Measurements from ENCODE around the gene PTPRG.

Gene PTPRG

DNA sequence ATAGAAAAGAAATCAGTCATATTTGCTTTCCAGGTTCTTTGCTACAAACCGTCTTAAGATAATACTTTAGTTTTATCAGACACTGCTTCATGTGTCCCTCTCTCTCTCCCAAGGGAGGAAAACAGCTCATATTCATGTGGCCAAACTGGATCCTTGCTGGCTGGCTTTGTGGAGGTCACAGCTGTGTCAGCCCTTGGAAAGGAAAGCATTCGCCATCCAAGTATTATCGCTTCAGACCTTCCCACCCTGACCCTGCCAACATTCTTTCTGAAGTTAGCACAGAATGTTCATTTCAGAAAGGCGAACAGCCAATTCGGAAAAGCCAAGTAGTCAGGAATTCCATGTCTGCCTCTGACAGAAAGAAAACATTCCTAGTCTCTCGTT is 598.3 kb downstream of the PTPRG start:
- peak; percentile 38 for DNase-seq (ENCODE audit: low read depth)
- H3K4me3 ChIP-seq (ENCODE audit: low read depth, low read length): no peak overlapping the region
- in situ Hi-C loops (cut with HindIII; ENCODE audit: low sequenced_read_pairs): no loop called here
- TF ChIP-seq, protein P1, sequence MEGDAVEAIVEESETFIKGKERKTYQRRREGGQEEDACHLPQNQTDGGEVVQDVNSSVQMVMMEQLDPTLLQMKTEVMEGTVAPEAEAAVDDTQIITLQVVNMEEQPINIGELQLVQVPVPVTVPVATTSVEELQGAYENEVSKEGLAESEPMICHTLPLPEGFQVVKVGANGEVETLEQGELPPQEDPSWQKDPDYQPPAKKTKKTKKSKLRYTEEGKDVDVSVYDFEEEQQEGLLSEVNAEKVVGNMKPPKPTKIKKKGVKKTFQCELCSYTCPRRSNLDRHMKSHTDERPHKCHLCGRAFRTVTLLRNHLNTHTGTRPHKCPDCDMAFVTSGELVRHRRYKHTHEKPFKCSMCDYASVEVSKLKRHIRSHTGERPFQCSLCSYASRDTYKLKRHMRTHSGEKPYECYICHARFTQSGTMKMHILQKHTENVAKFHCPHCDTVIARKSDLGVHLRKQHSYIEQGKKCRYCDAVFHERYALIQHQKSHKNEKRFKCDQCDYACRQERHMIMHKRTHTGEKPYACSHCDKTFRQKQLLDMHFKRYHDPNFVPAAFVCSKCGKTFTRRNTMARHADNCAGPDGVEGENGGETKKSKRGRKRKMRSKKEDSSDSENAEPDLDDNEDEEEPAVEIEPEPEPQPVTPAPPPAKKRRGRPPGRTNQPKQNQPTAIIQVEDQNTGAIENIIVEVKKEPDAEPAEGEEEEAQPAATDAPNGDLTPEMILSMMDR (IDR thresholded peaks at IDR 0.05; ENCODE audit: low read depth, low read length, missing control alignments): no peak

GRCh38 chr3:62161371-62161770 is 600.0 kb downstream of the PTPRG start:
- in situ Hi-C loops (cut with HindIII; ENCODE audit: low sequenced_read_pairs): no loop called here
- H3K4me3 ChIP-seq (ENCODE audit: low read depth, low read length): no peak overlapping the region
- TF ChIP-seq, protein P1 (IDR thresholded peaks at IDR 0.05; ENCODE audit: low read depth, low read length, missing control alignments): no peak
- DNase-seq (ENCODE audit: low read depth): no peak

GRCh38 chr3:62164196-62164595 is 602.8 kb downstream of the PTPRG start:
- DNase-seq (ENCODE audit: low read depth): no peak
- in situ Hi-C loops (cut with HindIII; ENCODE audit: low sequenced_read_pairs): no loop called here
- TF ChIP-seq, protein P1 (IDR thresholded peaks at IDR 0.05; ENCODE audit: low read depth, low read length, missing control alignments): no peak

GRCh38 chr3:62164746-62165145 is 603.4 kb downstream of the PTPRG start:
- in situ Hi-C loops (cut with HindIII; ENCODE audit: low sequenced_read_pairs): no loop called here
- no peak for DNase-seq (ENCODE audit: low read depth)
- TF ChIP-seq, protein P1 (IDR thresholded peaks at IDR 0.05; ENCODE audit: low read depth, low read length, missing control alignments): no peak
- H3K4me3 ChIP-seq (ENCODE audit: low read depth, low read length): no peak overlapping the region

More at GRCh38 chr3:62164196-62164595, 602.8 kb downstream of the PTPRG start:
- H3K4me3 ChIP-seq (ENCODE audit: low read depth, low read length): no peak overlapping the region

GRCh38 chr3:62167566-62168262 is 606.3 kb downstream of the PTPRG start:
- no peak overlapping the region for H3K4me3 ChIP-seq (ENCODE audit: low read depth, low read length)
- no peak for DNase-seq (ENCODE audit: low read depth)
- TF ChIP-seq, protein P1 (IDR thresholded peaks at IDR 0.05; ENCODE audit: low read depth, low read length, missing control alignments): no peak
- in situ Hi-C loops (cut with HindIII; ENCODE audit: low sequenced_read_pairs): no loop called here

- no peak overlapping the region for H3K4me3 ChIP-seq (ENCODE audit: low read depth, low read length)
- DNase-seq (ENCODE audit: low read depth): no peak
- in situ Hi-C loops (cut with HindIII; ENCODE audit: low sequenced_read_pairs): no loop called here
- TF ChIP-seq, protein P1 (IDR thresholded peaks at IDR 0.05; ENCODE audit: low read depth, low read length, missing control alignments): no peak
These were observed 607.0 kb downstream of the PTPRG start for GRCh38 chr3:62168356-62168755.

Data from astrocyte of the cerebellum (primary cell).